ENCODE measurements around the gene KLHDC4. TPM values are rescaled to one million over a fixed set of nuclear protein-coding genes. Genes with fewer than 3 reads are reported as not detected.
A peak's percentile ranks its signal among the peaks of the same experiment; 100 is the strongest.

Gene KLHDC4
- total RNA-seq, 6 experiments from 2014 or later: 11.6 to 22.7 (median 14.4) TPM

GRCh38 chr16:87680272-87680644 lies 85.5 kb downstream of the KLHDC4 start:
- intact Hi-C loops (cut with DNase I): no loop called here
- WGBS (ENCODE audit: insufficient coverage, low coverage, low lambda C conversion rate, missing lambda C conversion rate): 68% methylated on average over 3 of the region's 17 CpGs
- Histone ChIP-seq H3K36me3 (no peaks in the 10 kb centered on the region), H3K4me3 (no peak overlapping the region), H3K27me3 (no peaks in the 10 kb centered on the region), H3K27ac (no peak overlapping the region), H3K9me3 (no peaks in the 10 kb centered on the region), H3K4me1 (no peaks in the 10 kb centered on the region)
- no peak for ATAC-seq
- TF ChIP-seq CTCF (IDR thresholded peaks at IDR 0.05) (no peak), POLR2A (IDR thresholded peaks at IDR 0.05) (no peak)
- no peak for DNase-seq

- DNase-seq (no peak), ATAC-seq (peak in 2 of 4 donors; percentile 9 to 11)
- Histone ChIP-seq H3K4me1 (no peaks in the 10 kb centered on the region), H3K9me3 (no peaks in the 10 kb centered on the region), H3K27me3 (no peaks in the 10 kb centered on the region), H3K36me3 (no peaks in the 10 kb centered on the region), H3K27ac (no peak overlapping the region), H3K4me3 (no peak overlapping the region)
- WGBS (ENCODE audit: insufficient coverage, low coverage, low lambda C conversion rate, missing lambda C conversion rate): 77% methylated on average over 4 of the region's 18 CpGs
- TF ChIP-seq POLR2A (IDR thresholded peaks at IDR 0.05): no peak
- intact Hi-C loops (cut with DNase I): no loop called here
Measured at GRCh38 chr16:87679593-87680271, 86.1 kb downstream of the KLHDC4 start.

GRCh38 chr16:87678618-87679017 lies 87.2 kb downstream of the KLHDC4 start:
- WGBS (ENCODE audit: insufficient coverage, low coverage, low lambda C conversion rate, missing lambda C conversion rate): 20% methylated on average over 2 of the region's 14 CpGs
- DNase-seq (no peak), ATAC-seq (peak in 2 of 4 donors; percentile 35 to 63)
- H3K27ac ChIP-seq: no peak overlapping the region
- no peak for TF ChIP-seq CTCF (IDR thresholded peaks at IDR 0.05)
- H3K4me1 ChIP-seq: no peaks in the 10 kb centered on the region
- no peaks in the 10 kb centered on the region for H3K27me3 ChIP-seq
- no peaks in the 10 kb centered on the region for H3K9me3 ChIP-seq
- H3K4me3 ChIP-seq: no peak overlapping the region
- H3K36me3 ChIP-seq: no peaks in the 10 kb centered on the region
- intact Hi-C loops (cut with DNase I): no loop called here

- DNase-seq (no peak), ATAC-seq (no peak)
- H3K4me1 ChIP-seq: no peaks in the 10 kb centered on the region
- no peaks in the 10 kb centered on the region for H3K9me3 ChIP-seq
- intact Hi-C loops (cut with DNase I): no loop called here
- no peaks in the 10 kb centered on the region for H3K36me3 ChIP-seq
- no peaks in the 10 kb centered on the region for H3K27me3 ChIP-seq
- H3K4me3 ChIP-seq: no peak overlapping the region
- H3K27ac ChIP-seq: no peak overlapping the region
- no peak for TF ChIP-seq POLR2A (IDR thresholded peaks at IDR 0.05)
- no peak for TF ChIP-seq CTCF (IDR thresholded peaks at IDR 0.05)
- 52% methylated on average over 4 of the region's 5 CpGs for WGBS (ENCODE audit: insufficient coverage, low coverage, low lambda C conversion rate, missing lambda C conversion rate)
Measured at GRCh38 chr16:87677830-87678229, 88.0 kb downstream of the KLHDC4 start.

- Histone ChIP-seq H3K27me3 (no peaks in the 10 kb centered on the region), H3K9me3 (no peaks in the 10 kb centered on the region), H3K4me1 (no peaks in the 10 kb centered on the region), H3K4me3 (no peak overlapping the region), H3K27ac (no peak overlapping the region), H3K36me3 (no peaks in the 10 kb centered on the region)
- ATAC-seq (peak in 3 of 4 donors; percentile 41 to 58 (median 56)), DNase-seq (no peak)
- TF ChIP-seq POLR2A (IDR thresholded peaks at IDR 0.05): no peak
- TF ChIP-seq CTCF (IDR thresholded peaks at IDR 0.05): no peak
- intact Hi-C loops (cut with DNase I): no loop called here
- WGBS (ENCODE audit: insufficient coverage, low coverage, low lambda C conversion rate, missing lambda C conversion rate): 11% methylated on average over 10 of the region's 15 CpGs
Measured at GRCh38 chr16:87675111-87675719, 90.6 kb downstream of the KLHDC4 start.
